Measurements from ENCODE around the gene SLC12A9.

The SLC12A9 gene

DNA sequence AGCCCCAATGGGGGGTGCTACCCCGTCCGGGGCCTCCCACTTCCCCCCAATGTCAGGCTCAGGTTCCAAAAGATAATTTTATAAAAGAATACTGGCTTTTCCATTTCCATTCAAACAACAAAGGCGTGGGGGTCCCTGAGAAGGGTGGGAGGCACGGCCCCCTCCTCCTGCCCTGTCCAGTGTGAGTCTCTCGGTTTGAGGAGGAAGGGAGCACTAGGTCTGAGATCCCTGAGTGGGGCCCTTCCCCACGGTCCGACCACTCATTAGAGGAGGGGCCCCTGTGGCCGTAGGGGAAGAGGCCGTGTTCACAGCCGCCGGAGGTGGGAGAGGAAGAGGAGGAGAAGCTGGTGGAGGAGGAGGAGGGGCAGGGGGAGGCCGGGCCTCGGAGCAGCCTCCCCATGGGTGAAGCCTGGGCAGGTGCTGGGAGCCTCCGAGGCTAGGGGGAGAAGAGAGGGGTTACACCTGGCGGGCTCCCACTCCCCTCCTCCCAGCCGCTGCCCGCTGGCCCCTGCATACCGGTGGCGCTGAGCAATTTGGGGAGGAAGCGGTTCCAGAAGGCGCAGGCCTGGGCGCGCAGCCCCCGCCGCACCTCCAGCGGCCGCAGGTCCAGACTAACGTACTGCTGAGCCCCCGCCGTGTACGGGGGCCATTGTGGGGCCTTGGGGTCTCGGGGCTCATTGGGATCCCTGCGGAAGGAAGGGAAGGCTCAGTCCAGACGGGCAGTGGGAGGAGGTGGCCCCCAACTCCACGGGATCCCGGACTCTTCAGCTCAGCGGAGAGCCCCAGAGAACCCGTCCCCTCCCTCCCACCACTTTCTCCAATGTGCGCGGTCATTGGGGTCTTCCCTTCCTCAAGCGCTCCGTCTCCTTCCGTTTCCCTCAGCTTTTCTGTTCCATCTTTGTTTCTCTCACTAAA, 38.4 kb downstream of the SLC12A9 start:
- POLR2A ChIA-PET: interaction anchor here (0.6 to 7.4 kb wide), 13 partner anchors 15 to 392 kb away, joined by 3 to 158 read pairs (median 6); partner anchors contain the start of genes EPHB4, PLOD3, POP7 and SRRT
- CTCF ChIA-PET: no interaction called here
- TF ChIP-seq, protein P1, sequence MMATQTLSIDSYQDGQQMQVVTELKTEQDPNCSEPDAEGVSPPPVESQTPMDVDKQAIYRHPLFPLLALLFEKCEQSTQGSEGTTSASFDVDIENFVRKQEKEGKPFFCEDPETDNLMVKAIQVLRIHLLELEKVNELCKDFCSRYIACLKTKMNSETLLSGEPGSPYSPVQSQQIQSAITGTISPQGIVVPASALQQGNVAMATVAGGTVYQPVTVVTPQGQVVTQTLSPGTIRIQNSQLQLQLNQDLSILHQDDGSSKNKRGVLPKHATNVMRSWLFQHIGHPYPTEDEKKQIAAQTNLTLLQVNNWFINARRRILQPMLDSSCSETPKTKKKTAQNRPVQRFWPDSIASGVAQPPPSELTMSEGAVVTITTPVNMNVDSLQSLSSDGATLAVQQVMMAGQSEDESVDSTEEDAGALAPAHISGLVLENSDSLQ (IDR thresholded peaks at IDR 0.05): no peak
- TF ChIP-seq ELF4 (IDR thresholded peaks at IDR 0.05) (no peak), FOXM1 (IDR thresholded peaks at IDR 0.05; ENCODE audit: borderline replicate concordance) (no peak)
- DNase-seq (ENCODE audit: extremely low spot score): no peak

DNA sequence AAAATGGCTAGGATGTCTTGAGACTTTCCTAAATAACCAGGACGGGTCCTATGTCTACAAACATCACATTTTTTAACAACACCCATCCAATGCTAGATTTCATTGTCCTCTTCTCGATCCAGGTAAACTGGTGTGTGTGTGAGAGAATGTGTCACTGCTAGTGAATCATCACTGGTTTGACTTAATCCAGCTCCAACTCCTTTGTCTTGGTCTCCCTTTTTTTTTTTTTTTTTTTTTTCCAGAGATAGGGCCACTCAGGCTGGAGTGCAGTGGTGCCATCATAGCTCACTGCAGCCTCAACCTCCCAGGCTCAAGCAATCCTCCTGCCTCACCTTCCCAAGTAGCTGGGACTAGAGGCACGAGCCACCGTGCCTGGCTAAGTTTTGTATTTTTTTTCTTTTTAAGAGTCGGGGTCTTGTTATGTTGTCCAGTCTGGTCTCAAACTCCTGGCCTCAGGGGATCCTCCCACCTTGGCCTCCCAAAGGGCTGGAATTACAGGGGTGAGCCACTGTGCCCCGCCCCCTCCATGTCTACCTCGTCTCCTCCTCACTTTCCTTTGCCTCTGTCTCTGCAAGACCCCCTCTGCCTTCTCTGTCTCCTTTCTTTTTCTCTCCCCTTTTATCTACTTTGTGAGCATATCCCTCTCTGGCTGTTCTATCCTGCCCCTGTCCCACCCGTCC, 39.2 kb downstream of the SLC12A9 start:
- POLR2A ChIA-PET: no interaction called here
- CTCF ChIA-PET: interaction anchor here (0.6 kb wide), 1 partner anchor 519 kb away, joined by 3 read pairs; no protein-coding TSS in a partner anchor
- no peak for TF ChIP-seq TARDBP (IDR thresholded peaks at IDR 0.05)
- DNase-seq (ENCODE audit: extremely low spot score): no peak

DNA sequence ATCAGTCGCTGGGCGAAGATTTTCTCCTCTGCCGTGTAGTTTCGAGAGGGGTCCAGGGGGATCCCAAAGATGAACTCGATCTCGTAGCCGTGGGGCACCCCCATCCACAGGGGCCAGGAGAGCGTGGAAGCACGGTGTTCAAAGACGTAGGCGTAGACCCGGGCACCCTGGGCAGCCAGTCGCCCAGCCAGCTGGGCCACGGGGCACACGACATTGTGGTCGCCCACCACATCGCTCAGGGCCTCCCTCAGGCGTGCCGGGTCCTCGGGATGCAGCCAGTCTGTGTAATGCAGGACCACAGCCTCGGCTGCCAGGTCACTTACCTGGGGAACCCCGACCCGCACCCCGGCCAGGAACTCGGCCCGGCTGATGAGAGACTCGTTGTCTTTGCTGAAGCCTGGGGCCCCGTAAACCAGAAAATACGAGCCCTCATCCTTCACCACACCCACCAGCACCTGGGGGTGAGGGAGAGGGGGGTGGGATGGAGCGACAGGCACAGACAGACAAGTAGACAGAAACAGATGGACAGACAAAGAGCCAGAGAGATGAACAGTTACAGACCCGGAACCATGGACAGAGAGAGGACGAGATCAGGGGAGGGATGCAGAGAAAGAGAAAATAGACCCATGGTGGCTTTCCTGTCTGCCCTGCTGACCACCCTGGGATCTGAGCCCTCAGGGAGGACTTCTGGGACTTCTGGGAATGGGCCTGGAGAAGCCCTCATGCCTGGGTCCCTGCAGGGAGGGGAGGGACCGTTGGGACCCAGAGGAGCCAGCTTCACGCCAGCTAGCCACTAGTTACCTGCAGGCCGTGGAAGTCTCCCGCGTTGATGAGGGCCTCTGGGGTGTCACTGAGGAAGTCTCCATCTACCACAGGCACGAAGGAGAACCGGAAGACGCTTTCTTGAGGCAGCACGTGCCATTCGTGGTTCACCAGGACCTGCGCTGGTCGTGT, 40.1 kb downstream of the SLC12A9 start:
- no peak for DNase-seq (ENCODE audit: extremely low spot score)
- CTCF ChIA-PET: no interaction called here
- TF ChIP-seq SUZ12 (IDR thresholded peaks at IDR 0.05) (no peak), FOXA1 (IDR thresholded peaks at IDR 0.05) (no peak), FOXM1 (IDR thresholded peaks at IDR 0.05; ENCODE audit: borderline replicate concordance) (no peak), FOXK2 (IDR thresholded peaks at IDR 0.05) (no peak), LEF1 (IDR thresholded peaks at IDR 0.05; ENCODE audit: borderline replicate concordance) (no peak), ZNF384 (IDR thresholded peaks at IDR 0.05) (no peak), BHLHE40 (IDR thresholded peaks at IDR 0.05; ENCODE audit: borderline replicate concordance) (no peak), CTBP1 (IDR thresholded peaks at IDR 0.05; ENCODE audit: borderline replicate concordance) (no peak), SP1 (IDR thresholded peaks at IDR 0.05) (no peak), TARDBP (IDR thresholded peaks at IDR 0.05) (no peak), NFRKB (IDR thresholded peaks at IDR 0.05) (no peak), HDGF (IDR thresholded peaks at IDR 0.05; ENCODE audit: borderline replicate concordance) (no peak), ELF4 (IDR thresholded peaks at IDR 0.05) (no peak), L3MBTL2 (conservative IDR thresholded peaks at IDR 0.05) (no peak), ARNT (IDR thresholded peaks at IDR 0.05) (no peak)
- TF ChIP-seq, protein P1 (IDR thresholded peaks at IDR 0.05): no peak
- POLR2A ChIA-PET: no interaction called here

- TF ChIP-seq, protein P1 (IDR thresholded peaks at IDR 0.05): no peak
- TF ChIP-seq TARDBP (IDR thresholded peaks at IDR 0.05): no peak
- no peak for TF ChIP-seq FOXK2 (IDR thresholded peaks at IDR 0.05)
- TF ChIP-seq L3MBTL2 (conservative IDR thresholded peaks at IDR 0.05): no peak
- TF ChIP-seq SP1 (IDR thresholded peaks at IDR 0.05): no peak
- TF ChIP-seq NFRKB (IDR thresholded peaks at IDR 0.05): no peak
- no peak for TF ChIP-seq ELF4 (IDR thresholded peaks at IDR 0.05)
- TF ChIP-seq ARNT (IDR thresholded peaks at IDR 0.05): no peak
- CTCF ChIA-PET: interaction anchor here (1.2 kb wide), 1 partner anchor 157 kb away, joined by 4 read pairs; no protein-coding TSS in a partner anchor
- POLR2A ChIA-PET: no interaction called here
- no peak for DNase-seq (ENCODE audit: extremely low spot score)
These were observed 40.9 kb downstream of the SLC12A9 start for GRCh38 chr7:100893318-100893895.

- TF ChIP-seq ELF4 (IDR thresholded peaks at IDR 0.05) (no peak), ZNF384 (IDR thresholded peaks at IDR 0.05) (no peak), BHLHE40 (IDR thresholded peaks at IDR 0.05; ENCODE audit: borderline replicate concordance) (no peak), ARNT (IDR thresholded peaks at IDR 0.05) (no peak), FOXK2 (IDR thresholded peaks at IDR 0.05) (no peak)
- TF ChIP-seq, protein P1 (IDR thresholded peaks at IDR 0.05): no peak
- POLR2A ChIA-PET: interaction anchor here (0.6 to 1.9 kb wide), 2 partner anchors 19 to 179 kb away, joined by 3 to 8 read pairs; partner anchors contain the start of gene SRRT
- DNase-seq (ENCODE audit: extremely low spot score): no peak
- CTCF ChIA-PET: interaction anchor here (1.2 kb wide), 1 partner anchor 156 kb away, joined by 4 read pairs; no protein-coding TSS in a partner anchor
These were observed 41.6 kb downstream of the SLC12A9 start for GRCh38 chr7:100893910-100894721.
